Measurements from ENCODE around the gene ALDH1L1.

Gene ALDH1L1

DNA sequence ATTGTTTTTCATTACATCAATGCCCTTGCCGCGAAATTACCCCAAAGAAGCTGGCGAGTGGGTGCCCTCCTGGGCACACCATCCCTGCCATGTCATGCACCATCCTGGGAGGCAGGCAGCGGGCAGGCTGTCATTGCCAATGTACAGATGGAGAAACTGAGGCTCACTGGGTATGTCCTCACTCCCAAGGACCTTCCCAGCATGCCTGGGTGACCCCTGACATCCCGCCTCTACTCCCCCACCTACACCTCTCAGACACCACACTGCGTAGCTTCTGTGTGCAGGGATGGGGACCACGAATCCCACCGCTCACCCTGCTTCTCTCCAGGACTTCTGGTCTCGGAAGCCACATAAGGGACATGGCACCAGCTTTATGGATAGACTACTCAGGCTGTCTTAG is 55.5 kb downstream of the ALDH1L1 start:
- in situ Hi-C loops (cut with MboI; ENCODE audit: low sequenced_read_pairs) = loop anchor here (25.0 kb wide), 1 partner anchor 262 kb away; the partner anchor contains the start of gene CFAP100

GRCh38 chr3:126124148-126124868 is 56.1 kb downstream of the ALDH1L1 start:
- in situ Hi-C loops (cut with MboI; ENCODE audit: low sequenced_read_pairs) = no loop called here

GRCh38 chr3:126121632-126122031 is 58.8 kb downstream of the ALDH1L1 start:
- in situ Hi-C loops (cut with MboI; ENCODE audit: low sequenced_read_pairs) = no loop called here

- in situ Hi-C loops (cut with MboI; ENCODE audit: low sequenced_read_pairs) = no loop called here
Observed at GRCh38 chr3:126121074-126121473, 59.3 kb downstream of the ALDH1L1 start.

GRCh38 chr3:126119976-126120375 is 60.4 kb downstream of the ALDH1L1 start:
- in situ Hi-C loops (cut with MboI; ENCODE audit: low sequenced_read_pairs) = no loop called here

DNA sequence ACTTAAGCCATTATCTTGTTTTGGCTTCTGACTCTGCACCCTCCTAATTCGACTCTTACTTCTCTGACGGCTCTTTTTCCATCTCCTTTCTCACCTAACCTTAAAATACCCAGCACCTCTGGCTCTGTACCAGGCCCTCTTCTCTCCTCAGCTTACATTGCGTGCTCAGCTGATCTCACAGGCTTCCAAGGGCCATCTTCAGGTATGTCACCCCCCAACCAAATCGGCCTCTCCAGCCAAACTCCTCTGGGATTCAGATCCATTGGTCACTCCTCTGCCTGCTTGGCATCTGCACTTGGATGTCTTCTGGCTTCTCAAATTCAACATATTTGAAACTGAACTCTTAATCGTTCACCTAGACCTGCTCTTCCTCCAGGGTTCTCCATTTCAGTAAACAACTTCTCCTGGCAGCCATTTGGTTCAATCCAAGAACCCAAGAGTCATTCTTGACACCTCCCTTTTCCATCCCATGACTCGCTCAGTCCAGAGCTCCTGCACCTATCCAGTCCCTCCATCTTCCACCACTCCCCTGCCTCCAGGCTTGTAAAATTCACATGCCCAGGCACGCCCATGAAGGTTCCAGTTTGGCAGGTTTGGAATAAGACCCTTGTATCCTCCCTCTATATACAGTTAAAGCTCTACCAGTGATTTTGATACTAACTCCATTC is 61.2 kb downstream of the ALDH1L1 start:
- in situ Hi-C loops (cut with MboI; ENCODE audit: low sequenced_read_pairs) = no loop called here

DNA sequence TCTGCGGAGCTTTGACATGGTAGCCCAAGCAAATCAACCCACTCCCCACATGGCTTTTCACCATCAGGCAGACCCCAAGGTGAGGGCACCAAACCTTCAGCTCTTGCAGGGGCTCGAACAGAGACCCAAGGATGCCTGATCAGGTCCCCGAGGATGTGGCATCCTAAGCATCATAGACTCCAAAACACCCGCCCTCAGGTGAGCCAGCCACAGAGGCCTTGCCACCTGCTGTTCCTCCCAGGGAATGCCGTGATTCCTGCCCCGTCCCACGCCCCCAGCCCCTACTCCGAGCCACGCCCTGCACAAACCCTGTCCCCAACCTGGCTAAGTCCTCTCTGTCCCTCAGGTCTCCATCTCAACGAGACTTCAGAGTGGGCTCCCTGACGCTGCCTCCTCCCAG is 61.8 kb downstream of the ALDH1L1 start:
- in situ Hi-C loops (cut with MboI; ENCODE audit: low sequenced_read_pairs) = no loop called here

DNA sequence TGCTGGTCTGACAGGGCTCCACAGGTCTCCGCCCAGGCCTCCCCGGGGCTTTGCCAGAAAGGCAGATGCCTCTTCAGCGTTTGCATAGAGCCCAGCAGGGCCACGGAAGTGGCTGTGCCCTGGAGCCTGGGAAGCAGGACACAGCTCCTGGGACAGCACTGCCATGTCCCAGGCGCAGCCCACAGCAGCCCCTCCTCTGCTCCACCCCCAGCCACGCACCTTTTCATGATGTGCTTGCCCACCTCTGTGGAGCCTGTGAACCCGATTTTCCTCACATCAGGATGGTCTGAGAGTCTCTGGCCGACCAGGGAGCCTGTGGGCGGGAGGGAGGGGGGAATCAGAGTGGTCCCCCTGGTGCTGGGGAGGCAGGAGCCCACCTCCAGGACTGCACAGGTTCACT is 62.6 kb downstream of the ALDH1L1 start:
- in situ Hi-C loops (cut with MboI; ENCODE audit: low sequenced_read_pairs) = no loop called here

GRCh38 chr3:126117212-126117611 is 63.2 kb downstream of the ALDH1L1 start:
- in situ Hi-C loops (cut with MboI; ENCODE audit: low sequenced_read_pairs) = no loop called here

DNA sequence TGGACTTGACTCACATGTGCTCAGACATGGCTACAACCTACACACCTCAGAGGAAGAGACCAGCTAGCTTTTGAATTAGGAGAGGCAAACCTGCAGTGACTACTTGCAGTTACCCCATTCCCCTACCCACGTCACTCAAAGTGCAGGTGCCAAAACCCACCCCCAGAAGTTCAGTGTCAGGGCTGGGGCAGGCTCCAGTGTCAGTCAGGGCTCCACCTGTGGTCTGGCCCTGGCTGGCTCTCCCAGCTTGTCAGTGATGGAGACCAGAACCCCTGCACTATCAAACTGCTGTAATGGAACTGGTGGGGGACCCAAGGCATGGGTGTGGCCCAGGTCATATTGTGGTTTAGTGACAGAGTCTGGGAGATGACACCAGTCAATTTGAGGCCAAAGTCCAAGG is 63.9 kb downstream of the ALDH1L1 start:
- in situ Hi-C loops (cut with MboI; ENCODE audit: low sequenced_read_pairs) = no loop called here

GRCh38 chr3:126114443-126115386 is 65.7 kb downstream of the ALDH1L1 start:
- in situ Hi-C loops (cut with MboI; ENCODE audit: low sequenced_read_pairs) = no loop called here

- in situ Hi-C loops (cut with MboI; ENCODE audit: low sequenced_read_pairs) = no loop called here
Observed at GRCh38 chr3:126113733-126114442, 66.5 kb downstream of the ALDH1L1 start.

- in situ Hi-C loops (cut with MboI; ENCODE audit: low sequenced_read_pairs) = no loop called here
Observed at GRCh38 chr3:126113238-126113555, 67.2 kb downstream of the ALDH1L1 start.

DNA sequence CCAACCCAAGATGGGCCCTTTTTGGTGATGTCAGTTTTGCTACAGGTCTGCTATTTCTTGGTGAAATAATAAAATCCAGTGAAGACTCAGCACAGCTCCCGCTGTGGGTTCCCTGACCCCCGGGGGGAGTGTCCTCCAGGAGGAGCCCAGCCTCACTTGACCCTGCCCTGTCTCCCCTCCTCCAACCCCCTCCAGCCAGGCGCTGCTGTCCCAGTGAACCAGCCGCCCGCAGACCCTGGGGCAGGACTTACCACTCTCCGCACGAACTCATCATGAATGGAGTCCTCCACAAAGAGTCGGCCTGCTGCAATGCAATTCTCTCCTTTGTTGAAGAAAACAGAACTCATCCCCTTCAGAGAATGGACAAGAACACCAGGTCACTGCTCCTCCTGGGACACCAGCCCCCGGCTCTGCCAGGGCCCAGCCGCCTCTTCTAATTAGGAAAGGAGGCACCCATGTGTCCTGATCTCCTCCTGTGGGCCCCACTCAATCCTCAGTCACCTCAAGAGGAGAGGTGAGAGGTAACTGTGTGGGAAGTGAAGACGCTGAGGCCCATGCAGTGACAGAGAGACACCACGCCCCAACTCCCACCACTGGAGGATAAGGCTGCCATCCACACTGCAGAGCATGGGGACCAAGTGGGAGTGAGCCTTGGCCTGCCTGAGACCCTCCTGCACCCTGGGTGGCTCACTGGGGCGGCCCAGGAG is 67.7 kb downstream of the ALDH1L1 start:
- in situ Hi-C loops (cut with MboI; ENCODE audit: low sequenced_read_pairs) = no loop called here

- in situ Hi-C loops (cut with MboI; ENCODE audit: low sequenced_read_pairs) = no loop called here
Observed at GRCh38 chr3:126111566-126112475, 68.6 kb downstream of the ALDH1L1 start.

- in situ Hi-C loops (cut with MboI; ENCODE audit: low sequenced_read_pairs) = no loop called here
Observed at GRCh38 chr3:126111126-126111551, 69.2 kb downstream of the ALDH1L1 start.

- in situ Hi-C loops (cut with MboI; ENCODE audit: low sequenced_read_pairs) = no loop called here
Observed at GRCh38 chr3:126110431-126111125, 69.8 kb downstream of the ALDH1L1 start.

DNA sequence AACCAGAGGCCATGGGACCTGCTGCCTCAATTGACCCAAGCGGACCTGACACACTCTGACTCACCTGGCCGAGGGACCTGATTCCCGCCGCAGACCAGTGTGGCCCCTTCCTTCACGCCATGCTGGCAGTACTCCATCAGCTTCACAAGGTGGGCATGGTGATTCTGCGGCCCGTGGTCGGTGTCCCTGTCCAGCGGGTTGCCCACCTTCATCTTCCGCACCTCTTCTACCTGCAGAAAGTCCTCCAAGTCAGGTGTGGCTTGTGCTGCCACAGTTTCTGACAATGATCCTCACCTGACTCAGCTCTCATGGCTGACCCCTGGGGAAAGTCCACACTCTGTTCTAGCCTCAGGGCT is 70.5 kb downstream of the ALDH1L1 start:
- in situ Hi-C loops (cut with MboI; ENCODE audit: low sequenced_read_pairs) = no loop called here

Data from HL-60/S4 (cell line).